Measurements from ENCODE around the gene RGS7. TPM values are rescaled to one million over a fixed set of nuclear protein-coding genes. Genes with fewer than 3 reads are reported as not detected.

Gene RGS7
- total RNA-seq, 4 donors from 2014 or later: not detected

GRCh38 chr1:241118049-241118448 is 239.0 kb downstream of the RGS7 start:
- TF ChIP-seq CTCF (IDR thresholded peaks at IDR 0.05; ENCODE audit: low read depth): no peak

GRCh38 chr1:241115784-241116183 is 241.2 kb downstream of the RGS7 start:
- no peak for TF ChIP-seq CTCF (IDR thresholded peaks at IDR 0.05; ENCODE audit: low read depth)

DNA sequence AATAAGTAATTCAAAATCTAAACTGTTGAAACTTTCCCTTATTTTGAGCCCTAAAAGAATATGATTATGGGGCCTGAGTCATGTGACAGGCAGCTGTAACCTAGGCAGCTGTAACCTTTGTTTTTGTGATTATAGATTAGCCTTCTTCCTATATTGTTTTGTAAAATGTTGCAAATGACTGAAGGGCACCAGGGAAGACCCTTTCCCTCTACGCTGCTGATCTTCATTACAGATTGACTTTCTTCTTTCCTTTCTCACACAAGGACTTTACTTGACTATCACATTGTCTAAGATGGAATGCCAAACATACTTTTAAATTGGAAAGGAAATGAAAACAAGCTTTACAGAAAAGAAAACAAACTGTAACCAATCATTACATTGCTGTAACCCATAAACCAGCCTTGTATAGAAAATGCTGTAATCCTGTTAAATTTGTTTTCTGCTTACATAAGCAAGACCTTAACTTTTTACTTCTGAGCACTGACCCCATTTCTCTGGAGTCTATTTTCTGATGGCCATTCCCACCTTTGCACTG is 242.2 kb downstream of the RGS7 start:
- TF ChIP-seq CTCF (IDR thresholded peaks at IDR 0.05; ENCODE audit: low read depth): no peak

DNA sequence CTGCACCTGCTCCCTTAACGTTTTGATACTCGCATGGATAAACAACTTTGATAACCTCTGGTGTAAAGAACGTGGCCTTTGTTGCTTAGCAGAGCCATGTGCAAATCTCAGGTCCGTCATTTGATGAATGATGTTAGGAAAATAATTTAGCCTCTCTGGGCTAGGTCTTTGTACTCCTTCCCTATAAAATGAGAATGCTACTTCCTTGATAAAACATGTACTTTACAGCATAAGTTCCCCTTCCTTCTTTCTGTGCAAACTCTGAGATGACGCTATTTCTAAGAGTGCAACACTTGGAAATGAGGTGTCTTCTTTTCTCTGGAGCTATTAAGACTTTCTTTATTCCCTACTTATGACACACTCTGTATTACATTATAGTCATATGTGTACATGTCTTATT is 243.4 kb downstream of the RGS7 start:
- no peak for TF ChIP-seq CTCF (IDR thresholded peaks at IDR 0.05; ENCODE audit: low read depth)

DNA sequence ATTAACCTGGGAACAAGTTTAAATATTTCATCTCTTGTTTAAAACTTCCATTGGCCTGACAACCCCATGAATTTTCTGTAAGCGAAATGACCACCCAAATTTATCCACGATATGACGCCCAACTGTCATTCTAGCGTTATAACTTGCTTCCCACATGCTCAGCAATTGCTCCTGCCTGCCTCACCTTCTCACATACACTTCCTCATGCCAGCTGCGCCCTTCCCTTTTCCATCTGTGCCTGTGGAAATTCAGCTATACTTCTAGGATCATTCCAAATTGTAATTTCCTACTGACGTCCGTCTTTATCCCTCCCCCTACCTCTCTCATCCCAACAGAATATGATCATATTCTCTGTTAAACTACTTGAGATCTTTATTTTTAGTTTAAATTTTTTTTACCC is 248.0 kb downstream of the RGS7 start:
- TF ChIP-seq CTCF (IDR thresholded peaks at IDR 0.05; ENCODE audit: low read depth): no peak

DNA sequence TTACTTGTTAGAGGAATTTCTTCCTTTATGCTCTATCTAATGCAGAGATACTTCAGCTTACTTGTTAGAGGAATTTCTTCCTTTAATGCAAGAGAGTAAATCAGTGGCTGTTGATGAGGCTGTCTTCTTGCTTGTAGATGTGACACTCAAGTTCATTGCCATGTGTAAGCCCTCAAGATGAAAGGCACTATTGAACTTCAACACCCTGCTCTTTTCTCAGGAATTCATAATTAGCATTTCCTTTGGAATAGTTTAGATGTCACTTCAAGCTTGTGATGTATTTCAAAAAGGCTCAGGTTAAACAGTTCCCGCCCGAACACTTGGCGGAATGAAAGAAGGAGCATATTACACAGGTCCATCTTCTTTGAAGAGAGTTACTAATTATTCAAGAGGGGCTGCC is 251.9 kb downstream of the RGS7 start:
- TF ChIP-seq CTCF (IDR thresholded peaks at IDR 0.05; ENCODE audit: low read depth): no peak

- no peak for TF ChIP-seq CTCF (IDR thresholded peaks at IDR 0.05; ENCODE audit: low read depth)
Measured at GRCh38 chr1:241102664-241103063, 254.3 kb downstream of the RGS7 start.
